Measurements from ENCODE around the gene C5orf22. TPM values are rescaled to one million over a fixed set of nuclear protein-coding genes. Genes with fewer than 3 reads are reported as not detected.

Gene C5orf22
- total and polyA plus RNA-seq, 2 donors (not counting 1 experiment from before 2014, with no cell fraction given), result 20.0 to 26.9 TPM

DNA sequence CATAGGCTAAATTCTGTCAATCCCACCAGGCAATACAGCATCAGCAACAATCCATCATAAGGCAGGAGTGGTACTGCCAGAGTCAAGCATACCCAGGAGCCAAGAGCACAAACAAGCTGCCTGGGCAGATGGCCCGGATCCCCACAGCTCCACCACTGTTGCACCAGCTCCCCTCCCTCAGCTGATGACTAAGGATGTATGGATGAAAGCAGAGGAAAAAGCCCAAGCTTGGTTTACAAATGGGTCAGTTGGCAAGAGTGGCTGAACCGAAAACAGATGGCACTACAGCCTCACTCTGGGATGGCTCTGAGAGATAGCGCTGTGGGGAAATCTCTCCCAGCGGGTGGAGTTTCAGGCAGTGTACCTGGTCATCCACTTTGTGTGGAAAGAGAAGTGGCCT lies 29.6 kb upstream of the C5orf22 start:
- H3K36me3 ChIP-seq (ENCODE audit: control insufficient read depth, insufficient read depth, low read length), result peaks cover 18% of the 10 kb centered on the region
- H3K9me3 ChIP-seq (ENCODE audit: control insufficient read depth, insufficient read depth, low read depth, low read length), result no peaks in the 10 kb centered on the region
- H3K4me1 ChIP-seq (ENCODE audit: control insufficient read depth, extremely low read depth, insufficient read depth, low read length), result no peaks in the 10 kb centered on the region
- H4K20me1 ChIP-seq (ENCODE audit: control insufficient read depth, extremely low read depth, insufficient read depth, low read length), result no peaks in the 10 kb centered on the region
- H3K79me2 ChIP-seq (ENCODE audit: control insufficient read depth, insufficient read depth, low read length), result no peaks in the 10 kb centered on the region
- H3K27me3 ChIP-seq (ENCODE audit: control insufficient read depth, insufficient read depth, low read length), result no peaks in the 10 kb centered on the region
- no peak overlapping the region for H3K9ac ChIP-seq (ENCODE audit: insufficient read depth, low read length)
- H3K27ac ChIP-seq (ENCODE audit: insufficient read depth, low read length), result no peak overlapping the region
- no peak overlapping the region for H2AFZ ChIP-seq (ENCODE audit: low read length)
- DNase-seq (ENCODE audit: low read depth in 2 of 2), result peak in 1 of 2 donors; percentile 11
- H3K4me2 ChIP-seq (ENCODE audit: extremely low read depth, insufficient read depth, low read length), result no peak overlapping the region
- TF ChIP-seq, protein P1, sequence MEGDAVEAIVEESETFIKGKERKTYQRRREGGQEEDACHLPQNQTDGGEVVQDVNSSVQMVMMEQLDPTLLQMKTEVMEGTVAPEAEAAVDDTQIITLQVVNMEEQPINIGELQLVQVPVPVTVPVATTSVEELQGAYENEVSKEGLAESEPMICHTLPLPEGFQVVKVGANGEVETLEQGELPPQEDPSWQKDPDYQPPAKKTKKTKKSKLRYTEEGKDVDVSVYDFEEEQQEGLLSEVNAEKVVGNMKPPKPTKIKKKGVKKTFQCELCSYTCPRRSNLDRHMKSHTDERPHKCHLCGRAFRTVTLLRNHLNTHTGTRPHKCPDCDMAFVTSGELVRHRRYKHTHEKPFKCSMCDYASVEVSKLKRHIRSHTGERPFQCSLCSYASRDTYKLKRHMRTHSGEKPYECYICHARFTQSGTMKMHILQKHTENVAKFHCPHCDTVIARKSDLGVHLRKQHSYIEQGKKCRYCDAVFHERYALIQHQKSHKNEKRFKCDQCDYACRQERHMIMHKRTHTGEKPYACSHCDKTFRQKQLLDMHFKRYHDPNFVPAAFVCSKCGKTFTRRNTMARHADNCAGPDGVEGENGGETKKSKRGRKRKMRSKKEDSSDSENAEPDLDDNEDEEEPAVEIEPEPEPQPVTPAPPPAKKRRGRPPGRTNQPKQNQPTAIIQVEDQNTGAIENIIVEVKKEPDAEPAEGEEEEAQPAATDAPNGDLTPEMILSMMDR (conservative IDR thresholded peaks at IDR 0.05 in 1 of 2, IDR thresholded peaks at IDR 0.05 in 1 of 2; ENCODE audit: low read depth in 1 of 2, low read length in 2 of 2), result no peak
- no peak for TF ChIP-seq EZH2 (IDR thresholded peaks at IDR 0.05; ENCODE audit: low read length, missing control alignments)
- H3K4me3 ChIP-seq (replicated peaks in 1 of 4; ENCODE audit: control extremely low read depth in 1 of 4, insufficient read depth in 1 of 4, low read depth in 3 of 4, low read length in 4 of 4), result no peak overlapping the region

DNA sequence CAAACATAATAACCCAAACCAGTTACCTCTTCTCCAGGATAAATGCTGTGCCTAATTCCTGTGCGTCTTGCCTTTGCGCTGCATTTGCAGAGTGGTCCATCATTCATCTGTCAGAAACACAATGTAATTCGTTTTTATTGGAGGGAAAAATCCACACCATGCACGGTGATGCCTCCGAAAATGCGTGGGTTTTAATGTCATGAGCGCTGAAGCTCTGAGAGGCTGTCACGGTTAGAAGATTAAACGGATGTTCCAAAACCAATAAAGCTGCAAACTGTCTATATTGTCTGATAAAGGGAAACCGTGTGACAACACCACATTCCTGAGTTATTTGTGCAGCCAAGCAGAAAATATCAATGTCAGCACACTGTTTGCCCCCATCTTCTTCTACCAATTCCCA lies 27.6 kb upstream of the C5orf22 start:
- Histone ChIP-seq H3K27me3 (ENCODE audit: control insufficient read depth, insufficient read depth, low read length) (no peaks in the 10 kb centered on the region), H3K4me3 (replicated peaks in 1 of 4; ENCODE audit: control extremely low read depth in 1 of 4, insufficient read depth in 1 of 4, low read depth in 3 of 4, low read length in 4 of 4) (no peak overlapping the region), H3K9me3 (ENCODE audit: control insufficient read depth, insufficient read depth, low read depth, low read length) (no peaks in the 10 kb centered on the region), H2AFZ (ENCODE audit: low read length) (no peak overlapping the region), H3K27ac (ENCODE audit: insufficient read depth, low read length) (no peak overlapping the region), H3K36me3 (ENCODE audit: control insufficient read depth, insufficient read depth, low read length) (peaks cover 17% of the 10 kb centered on the region), H3K4me2 (ENCODE audit: extremely low read depth, insufficient read depth, low read length) (no peak overlapping the region), H3K79me2 (ENCODE audit: control insufficient read depth, insufficient read depth, low read length) (no peaks in the 10 kb centered on the region), H3K4me1 (ENCODE audit: control insufficient read depth, extremely low read depth, insufficient read depth, low read length) (no peaks in the 10 kb centered on the region), H4K20me1 (ENCODE audit: control insufficient read depth, extremely low read depth, insufficient read depth, low read length) (no peaks in the 10 kb centered on the region), H3K9ac (ENCODE audit: insufficient read depth, low read length) (no peak overlapping the region)
- no peak for DNase-seq (ENCODE audit: low read depth in 2 of 2)
- TF ChIP-seq, protein P1 (conservative IDR thresholded peaks at IDR 0.05 in 1 of 2, IDR thresholded peaks at IDR 0.05 in 1 of 2; ENCODE audit: low read depth in 1 of 2, low read length in 2 of 2), result no peak
- no peak for TF ChIP-seq EZH2 (IDR thresholded peaks at IDR 0.05; ENCODE audit: low read length, missing control alignments)

DNA sequence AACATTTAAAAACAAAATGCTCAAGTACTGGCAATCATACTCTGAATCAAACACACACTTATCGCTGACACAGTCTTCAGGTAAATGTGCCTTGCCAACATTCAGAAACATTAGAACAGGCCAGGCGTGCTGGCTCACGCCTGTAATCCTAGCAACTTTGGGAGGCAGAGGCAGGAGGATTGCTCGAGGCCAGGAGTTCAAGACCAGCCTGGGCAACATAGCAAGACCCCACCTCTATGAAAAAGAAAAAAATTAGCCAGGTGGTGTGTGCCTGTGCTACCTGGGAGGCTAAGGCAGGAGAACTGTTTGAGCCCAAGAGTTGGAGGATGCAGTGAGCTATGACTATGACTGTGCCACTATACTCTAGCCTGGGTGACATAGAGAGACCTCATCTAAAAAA lies 20.8 kb upstream of the C5orf22 start:
- no peaks in the 10 kb centered on the region for H3K79me2 ChIP-seq (ENCODE audit: control insufficient read depth, insufficient read depth, low read length)
- H4K20me1 ChIP-seq (ENCODE audit: control insufficient read depth, extremely low read depth, insufficient read depth, low read length), result no peaks in the 10 kb centered on the region
- no peak overlapping the region for H3K4me3 ChIP-seq (replicated peaks in 1 of 4; ENCODE audit: control extremely low read depth in 1 of 4, insufficient read depth in 1 of 4, low read depth in 3 of 4, low read length in 4 of 4)
- no peak overlapping the region for H3K4me2 ChIP-seq (ENCODE audit: extremely low read depth, insufficient read depth, low read length)
- H3K4me1 ChIP-seq (ENCODE audit: control insufficient read depth, extremely low read depth, insufficient read depth, low read length), result no peaks in the 10 kb centered on the region
- H3K27me3 ChIP-seq (ENCODE audit: control insufficient read depth, insufficient read depth, low read length), result no peaks in the 10 kb centered on the region
- H2AFZ ChIP-seq (ENCODE audit: low read length), result no peak overlapping the region
- DNase-seq (ENCODE audit: low read depth in 2 of 2), result no peak
- H3K27ac ChIP-seq (ENCODE audit: insufficient read depth, low read length), result no peak overlapping the region
- no peak for TF ChIP-seq EZH2 (IDR thresholded peaks at IDR 0.05; ENCODE audit: low read length, missing control alignments)
- TF ChIP-seq, protein P1 (conservative IDR thresholded peaks at IDR 0.05 in 1 of 2, IDR thresholded peaks at IDR 0.05 in 1 of 2; ENCODE audit: low read depth in 1 of 2, low read length in 2 of 2), result no peak
- H3K9ac ChIP-seq (ENCODE audit: insufficient read depth, low read length), result no peak overlapping the region
- no peaks in the 10 kb centered on the region for H3K9me3 ChIP-seq (ENCODE audit: control insufficient read depth, insufficient read depth, low read depth, low read length)
- peaks cover 15% of the 10 kb centered on the region for H3K36me3 ChIP-seq (ENCODE audit: control insufficient read depth, insufficient read depth, low read length)
